GM19452 (cell line): ENCODE data around the gene KIF21B.
A peak's percentile ranks its signal among the peaks of the same experiment; 100 is the strongest.

Experiments used
- ATAC-seq: cut with Tn5 transposase; IDR thresholded peaks from one replicate; pipeline ENCODE4 v1.9.1; 2021; ENCODE audit not compliant: unreplicated experiment

The KIF21B gene

GRCh38 chr1:201023517-201023902 lies at the start of gene KIF21B:
Gene KIF21B, minus strand, starts transcription at chr1:201023714. Its CDS starts 331 bp downstream, at chr1:201023383.
- ATAC-seq: peak; percentile 56

DNA sequence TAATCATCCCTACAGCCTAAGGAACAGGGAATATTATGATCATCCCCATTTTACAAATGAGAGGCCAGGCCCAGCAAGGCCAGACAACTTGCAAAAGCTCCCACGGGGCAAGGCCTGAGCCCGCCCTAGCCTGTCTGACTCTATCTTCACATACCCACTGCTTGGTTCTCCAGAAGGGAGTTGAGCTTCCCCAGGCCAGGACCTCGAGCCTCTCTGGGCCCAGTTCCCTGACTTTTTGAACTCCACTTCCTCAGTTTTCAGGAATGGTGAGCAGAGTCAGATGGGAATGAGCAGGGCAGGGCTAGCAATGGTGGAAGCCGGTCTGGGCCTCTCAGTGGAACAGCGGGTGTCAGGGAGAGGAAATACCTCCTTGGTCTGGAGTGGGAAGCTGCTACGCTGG lies 49.4 kb upstream of the KIF21B start:
- no peak for ATAC-seq

DNA sequence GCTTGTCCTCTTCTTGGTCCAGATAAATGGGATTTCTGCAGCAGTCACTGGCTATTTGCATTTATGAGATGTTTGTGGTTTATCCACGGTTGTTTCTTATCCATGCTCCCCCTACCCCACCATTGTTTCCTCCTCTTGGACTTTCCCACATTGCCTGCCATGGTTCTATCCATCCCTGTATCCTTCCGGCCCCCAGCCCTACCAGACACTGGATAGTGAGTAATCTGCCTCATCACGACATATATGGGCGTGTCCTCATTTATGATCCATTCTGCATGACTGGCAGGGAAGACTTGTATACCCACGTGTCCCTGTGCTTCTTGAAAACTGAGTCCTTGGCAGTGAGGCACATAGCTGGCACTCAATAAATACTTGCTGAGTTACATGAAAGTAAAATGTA lies 48.6 kb upstream of the KIF21B start:
- ATAC-seq: no peak

DNA sequence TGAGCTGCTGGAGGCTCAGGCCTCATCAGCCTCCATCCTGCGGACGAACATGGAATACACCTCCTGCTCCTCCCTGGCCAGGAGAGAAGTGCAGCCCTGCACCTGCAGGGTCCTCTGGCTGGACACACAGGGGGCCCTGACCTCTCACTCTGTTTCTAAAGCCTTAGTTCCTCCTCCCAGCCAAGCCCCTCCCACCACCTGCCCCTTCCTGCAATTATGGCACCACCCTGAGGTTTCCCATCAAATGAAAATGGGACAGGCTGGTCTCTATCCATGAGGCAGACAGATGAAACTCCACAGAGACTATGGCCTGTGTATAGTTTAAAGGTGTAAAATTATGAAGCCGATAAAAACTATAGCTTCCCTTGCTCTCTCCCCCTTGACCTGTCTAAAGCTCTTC lies 46.1 kb upstream of the KIF21B start:
- ATAC-seq: no peak

- no peak for ATAC-seq
These were observed 45.5 kb upstream of the KIF21B start for GRCh38 chr1:201068976-201069375.

- ATAC-seq: no peak
These were observed 43.5 kb upstream of the KIF21B start for GRCh38 chr1:201066986-201067385.

- no peak for ATAC-seq
These were observed 42.2 kb upstream of the KIF21B start for GRCh38 chr1:201065686-201066085.

GRCh38 chr1:201064806-201065205 lies 41.3 kb upstream of the KIF21B start:
- no peak for ATAC-seq

- ATAC-seq: no peak
These were observed 39.6 kb upstream of the KIF21B start for GRCh38 chr1:201063145-201063544.

- ATAC-seq: no peak
These were observed 39.1 kb upstream of the KIF21B start for GRCh38 chr1:201062511-201063091.

DNA sequence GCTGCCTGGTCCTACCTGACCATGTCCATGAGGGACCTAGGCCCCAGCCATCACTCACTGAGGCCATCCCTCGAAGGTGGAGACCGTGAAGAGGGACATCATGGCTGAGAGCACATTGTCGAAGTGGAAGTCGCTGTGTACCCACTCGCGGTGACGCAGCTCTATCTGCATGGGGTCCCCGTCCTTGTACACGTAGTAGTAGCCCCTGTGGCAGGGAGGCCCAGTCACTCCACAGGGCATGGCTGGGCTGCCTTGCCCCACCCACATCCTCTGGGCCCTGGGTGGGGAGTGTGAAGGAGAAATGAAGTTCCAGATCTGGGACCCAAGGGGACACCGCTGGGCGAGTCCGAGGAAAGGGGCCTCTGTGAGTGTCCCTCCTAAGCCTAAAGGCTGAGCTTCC lies 38.4 kb upstream of the KIF21B start:
- no peak for ATAC-seq

DNA sequence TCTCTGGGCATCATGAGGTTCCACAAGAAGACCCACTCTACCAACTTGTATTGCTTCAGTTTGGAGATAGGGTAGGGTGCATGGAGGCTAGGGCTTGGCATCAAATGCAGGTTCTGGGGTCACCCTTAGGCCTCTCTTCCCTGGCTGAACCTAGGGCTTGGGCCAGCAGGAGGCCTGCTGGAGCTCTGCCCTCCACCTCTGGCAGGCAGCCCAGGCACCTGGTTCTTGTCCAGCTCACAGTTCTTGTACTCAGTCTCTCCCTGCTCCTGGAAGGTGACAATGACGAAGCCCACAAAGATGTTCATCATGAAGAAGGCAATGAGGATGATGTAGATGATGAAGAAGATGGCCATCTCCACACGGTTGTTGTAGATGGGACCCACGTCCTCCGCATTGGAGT lies 37.5 kb upstream of the KIF21B start:
- ATAC-seq: no peak

GRCh38 chr1:201060586-201060985 lies 37.1 kb upstream of the KIF21B start:
- ATAC-seq: no peak

GRCh38 chr1:201059871-201060555 lies 36.5 kb upstream of the KIF21B start:
- ATAC-seq: no peak

DNA sequence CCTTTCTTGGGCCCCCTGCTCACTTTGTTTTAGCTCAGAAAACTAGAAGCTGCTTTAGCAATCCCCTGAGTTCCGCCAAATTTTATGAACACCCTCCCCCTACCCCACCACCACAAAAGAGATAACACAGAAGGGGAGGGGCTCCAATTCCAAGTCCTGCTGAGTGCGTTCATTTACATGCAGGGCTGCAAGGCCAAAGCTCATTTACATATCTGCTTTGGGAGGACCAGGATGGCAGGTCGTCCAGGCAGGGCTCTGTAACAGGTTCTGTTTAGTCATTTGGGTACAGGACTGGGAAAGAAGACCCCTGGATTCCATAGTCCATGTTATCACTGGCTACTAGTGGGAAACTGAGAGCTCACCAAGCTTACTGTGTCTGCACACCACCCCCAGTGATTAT lies 35.9 kb upstream of the KIF21B start:
- no peak for ATAC-seq

DNA sequence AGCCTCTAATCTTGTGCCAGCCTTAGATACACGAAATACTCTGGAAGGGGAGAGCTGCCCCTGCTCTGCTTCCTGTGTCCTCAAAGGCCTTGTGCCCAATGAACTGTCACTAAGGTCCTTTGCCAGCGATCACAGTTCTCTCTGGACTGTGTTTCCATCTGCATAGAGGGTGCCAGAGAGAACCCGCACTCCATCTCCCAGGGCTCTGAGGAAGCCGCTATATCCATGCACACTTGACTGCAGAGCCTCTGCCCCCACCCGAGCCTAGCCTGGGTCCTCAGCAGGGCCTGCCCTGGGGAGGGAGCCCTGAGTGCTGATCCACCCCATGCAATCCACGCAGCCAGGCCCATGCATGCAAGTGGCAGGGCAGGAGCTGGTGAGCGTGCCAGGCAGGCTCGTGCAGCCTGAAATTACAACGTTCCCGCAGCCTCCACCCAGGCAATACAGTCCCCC lies 30.6 kb upstream of the KIF21B start:
- ATAC-seq: no peak

DNA sequence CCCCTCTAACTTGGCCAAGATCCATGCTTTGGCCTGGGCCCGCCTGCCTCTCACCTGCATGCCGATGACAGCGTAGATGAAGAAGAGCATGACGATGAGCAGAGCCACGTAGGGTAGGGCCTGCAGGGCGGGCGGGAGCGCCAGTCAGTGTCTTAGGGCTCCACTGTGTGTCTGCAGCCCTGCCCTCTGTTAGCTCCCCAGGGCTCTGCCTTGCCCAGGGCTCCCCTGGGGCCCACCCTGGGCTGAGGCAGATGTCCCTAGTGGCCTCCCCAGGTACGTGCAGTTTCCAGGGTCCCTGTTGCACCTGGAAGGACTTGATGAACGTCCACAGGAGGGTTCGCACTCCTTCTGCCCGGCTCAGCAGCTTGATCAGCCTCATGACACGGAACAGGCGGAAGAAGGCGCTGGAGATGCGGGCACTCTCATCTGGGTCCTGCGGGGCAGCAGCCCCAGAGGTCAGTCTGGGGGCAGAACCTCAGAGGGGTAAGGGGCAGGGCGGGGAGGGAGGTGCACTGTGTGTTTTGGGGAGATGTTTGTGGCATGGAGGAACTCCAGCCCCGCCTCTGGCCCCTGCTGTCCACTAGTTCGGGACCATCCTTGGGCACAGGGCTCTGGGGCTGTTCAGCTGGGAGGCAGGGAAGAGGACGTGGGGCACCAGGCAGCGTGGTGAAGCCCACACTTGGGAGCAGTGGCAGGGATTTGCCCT lies 29.8 kb upstream of the KIF21B start:
- ATAC-seq: no peak

DNA sequence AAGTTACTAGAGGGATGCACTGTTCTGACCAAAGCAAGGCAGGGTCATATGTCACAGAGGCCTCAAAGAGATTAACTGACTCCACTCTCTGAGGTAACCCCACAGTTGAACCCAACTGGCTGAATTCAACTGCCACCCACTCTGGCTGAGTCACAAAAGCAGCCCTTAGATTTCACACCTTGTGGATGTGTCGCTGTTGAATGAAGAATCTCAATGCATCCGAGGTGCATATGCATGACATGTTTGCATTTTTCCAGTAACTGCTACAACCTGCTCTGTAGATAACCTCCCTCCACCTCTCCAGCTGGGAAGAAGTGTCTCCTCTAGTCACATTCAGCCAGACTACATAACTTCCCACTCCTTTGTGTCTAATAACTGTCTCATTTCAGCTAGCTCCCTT lies 27.9 kb upstream of the KIF21B start:
- ATAC-seq: no peak

- ATAC-seq: no peak
These were observed 27.2 kb upstream of the KIF21B start for GRCh38 chr1:201050515-201051277.

GRCh38 chr1:201049248-201049831 lies 25.8 kb upstream of the KIF21B start:
- ATAC-seq: no peak

- ATAC-seq: no peak
These were observed 25.0 kb upstream of the KIF21B start for GRCh38 chr1:201048521-201048920.
